HFFc6 (cell line): ENCODE results near the gene CCDC40. TPM values are rescaled to one million over a fixed set of nuclear protein-coding genes. Genes with fewer than 3 reads are reported as not detected.

ENCODE experiments used
- DNase-seq: peaks from one replicate; pipeline ENCODE4 v3.0.0-alpha.2; 2018
- H3K27ac Mint-ChIP-seq: 2 replicates; pipeline ENCODE4 v1.8.0; 2020; ENCODE audit warnings: mild to moderate bottlenecking, mixed read lengths
- H3K27me3 Mint-ChIP-seq: 2 replicates; pipeline ENCODE4 v1.8.0; 2021; ENCODE audit warnings: mild to moderate bottlenecking, moderate library complexity, mixed read lengths; ENCODE audit not compliant: insufficient read depth
- H3K36me3 Mint-ChIP-seq: 2 replicates; pipeline ENCODE4 v1.8.0; 2021; ENCODE audit warnings: low read depth, mixed read lengths
- H3K4me1 Mint-ChIP-seq: 2 replicates; pipeline ENCODE4 v1.8.0; 2020; ENCODE audit warnings: low read depth, mixed read lengths
- H3K4me3 Mint-ChIP-seq: 2 replicates; pipeline ENCODE4 v1.8.0; 2020; ENCODE audit warnings: mild to moderate bottlenecking, moderate library complexity, mixed read lengths
- H3K9me3 Mint-ChIP-seq: 2 replicates; pipeline ENCODE4 v1.8.0; 2020; ENCODE audit warnings: mild to moderate bottlenecking, mixed read lengths
- total RNA-seq, 6 experiments: library from RNA; stranded (reverse); fragmentation: NEBNext Ultra II Directional; extraction: Animal tissue kit (Norgen Biotek cat#: 25700); gene quantifications; 2 replicates in 1 of 6; 3 replicates in 5 of 6; pipeline ENCODE4 v1.2.3, GENCODE V29; 2021
- TF ChIP-seq, protein P1 (sequence below): fragments of 200-600 bp; sonication (generic); IDR thresholded peaks from 2 replicates; pipeline ENCODE4 v1.5.0; 2021; ENCODE audit warnings: antibody characterized with exemption, mild to moderate bottlenecking

The CCDC40 gene
- total RNA-seq, 6 experiments from 2014 or later = 1.7 to 3.2 (median 2.1) TPM

DNA sequence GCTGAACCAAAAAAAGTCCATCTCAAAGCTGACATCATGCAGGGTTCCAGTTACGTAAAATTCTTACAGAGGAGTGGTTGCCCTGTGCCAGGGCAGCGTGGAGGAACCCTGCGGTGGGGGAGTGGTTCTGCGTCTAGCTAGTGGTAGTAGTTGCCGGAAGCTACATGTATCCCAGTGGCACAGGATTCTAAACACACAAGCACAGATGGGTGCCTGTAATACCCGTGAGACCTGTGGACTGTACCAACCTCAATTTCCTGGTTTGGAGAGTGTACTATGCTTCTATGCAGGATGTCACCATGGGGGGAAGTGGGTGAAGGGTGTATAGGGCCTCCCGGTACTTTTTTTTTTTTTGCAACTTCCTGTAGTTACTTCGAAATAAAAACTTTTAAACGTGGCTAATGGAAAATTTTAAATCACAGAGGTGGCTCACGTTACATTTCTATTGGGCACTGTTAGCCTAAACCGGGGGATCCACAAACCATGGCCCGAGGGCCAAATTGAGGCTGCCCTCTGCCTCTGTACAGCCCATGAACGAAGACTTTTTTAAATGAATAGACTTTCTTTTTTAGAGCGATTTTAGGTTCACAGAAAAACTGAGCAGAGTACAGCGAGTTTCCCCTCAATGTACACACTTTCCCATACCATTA lies 39.3 kb upstream of the CCDC40 start:
- no peak for DNase-seq
- peaks cover 19% of the 10 kb centered on the region for H3K4me1 Mint-ChIP-seq
- no peak overlapping the region for H3K27ac Mint-ChIP-seq
- H3K27me3 Mint-ChIP-seq = no peaks in the 10 kb centered on the region; the same call in 1 of the 2 replicates
- H3K4me3 Mint-ChIP-seq = no peak overlapping the region
- TF ChIP-seq, protein P1, sequence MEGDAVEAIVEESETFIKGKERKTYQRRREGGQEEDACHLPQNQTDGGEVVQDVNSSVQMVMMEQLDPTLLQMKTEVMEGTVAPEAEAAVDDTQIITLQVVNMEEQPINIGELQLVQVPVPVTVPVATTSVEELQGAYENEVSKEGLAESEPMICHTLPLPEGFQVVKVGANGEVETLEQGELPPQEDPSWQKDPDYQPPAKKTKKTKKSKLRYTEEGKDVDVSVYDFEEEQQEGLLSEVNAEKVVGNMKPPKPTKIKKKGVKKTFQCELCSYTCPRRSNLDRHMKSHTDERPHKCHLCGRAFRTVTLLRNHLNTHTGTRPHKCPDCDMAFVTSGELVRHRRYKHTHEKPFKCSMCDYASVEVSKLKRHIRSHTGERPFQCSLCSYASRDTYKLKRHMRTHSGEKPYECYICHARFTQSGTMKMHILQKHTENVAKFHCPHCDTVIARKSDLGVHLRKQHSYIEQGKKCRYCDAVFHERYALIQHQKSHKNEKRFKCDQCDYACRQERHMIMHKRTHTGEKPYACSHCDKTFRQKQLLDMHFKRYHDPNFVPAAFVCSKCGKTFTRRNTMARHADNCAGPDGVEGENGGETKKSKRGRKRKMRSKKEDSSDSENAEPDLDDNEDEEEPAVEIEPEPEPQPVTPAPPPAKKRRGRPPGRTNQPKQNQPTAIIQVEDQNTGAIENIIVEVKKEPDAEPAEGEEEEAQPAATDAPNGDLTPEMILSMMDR = no peak
- no peaks in the 10 kb centered on the region for H3K9me3 Mint-ChIP-seq
- no peaks in the 10 kb centered on the region for H3K36me3 Mint-ChIP-seq

DNA sequence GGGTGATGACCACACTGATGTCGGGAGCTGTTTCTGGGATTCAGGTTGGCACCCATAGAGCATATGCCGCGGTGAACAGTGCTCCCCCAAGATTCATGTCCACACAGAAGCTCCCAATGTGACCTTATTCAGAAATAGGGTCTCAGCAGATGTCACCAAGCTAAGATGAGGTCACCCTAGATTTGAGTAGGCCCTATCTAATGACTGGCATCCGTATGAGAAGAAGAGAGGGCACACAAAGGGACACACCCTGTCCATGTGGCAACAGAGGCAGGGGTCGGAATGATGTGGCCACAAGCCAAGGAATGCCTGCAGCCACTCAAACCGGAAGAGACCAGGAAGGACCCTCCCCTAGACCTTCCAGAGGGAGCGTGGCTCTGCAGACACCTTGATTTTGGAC lies 36.3 kb upstream of the CCDC40 start:
- H3K4me3 Mint-ChIP-seq = no peak overlapping the region
- H3K4me1 Mint-ChIP-seq = no peaks in the 10 kb centered on the region
- no peaks in the 10 kb centered on the region for H3K9me3 Mint-ChIP-seq
- H3K27ac Mint-ChIP-seq = no peak overlapping the region
- H3K36me3 Mint-ChIP-seq = no peaks in the 10 kb centered on the region
- TF ChIP-seq, protein P1 = no peak
- no peak for DNase-seq
- no peaks in the 10 kb centered on the region for H3K27me3 Mint-ChIP-seq

DNA sequence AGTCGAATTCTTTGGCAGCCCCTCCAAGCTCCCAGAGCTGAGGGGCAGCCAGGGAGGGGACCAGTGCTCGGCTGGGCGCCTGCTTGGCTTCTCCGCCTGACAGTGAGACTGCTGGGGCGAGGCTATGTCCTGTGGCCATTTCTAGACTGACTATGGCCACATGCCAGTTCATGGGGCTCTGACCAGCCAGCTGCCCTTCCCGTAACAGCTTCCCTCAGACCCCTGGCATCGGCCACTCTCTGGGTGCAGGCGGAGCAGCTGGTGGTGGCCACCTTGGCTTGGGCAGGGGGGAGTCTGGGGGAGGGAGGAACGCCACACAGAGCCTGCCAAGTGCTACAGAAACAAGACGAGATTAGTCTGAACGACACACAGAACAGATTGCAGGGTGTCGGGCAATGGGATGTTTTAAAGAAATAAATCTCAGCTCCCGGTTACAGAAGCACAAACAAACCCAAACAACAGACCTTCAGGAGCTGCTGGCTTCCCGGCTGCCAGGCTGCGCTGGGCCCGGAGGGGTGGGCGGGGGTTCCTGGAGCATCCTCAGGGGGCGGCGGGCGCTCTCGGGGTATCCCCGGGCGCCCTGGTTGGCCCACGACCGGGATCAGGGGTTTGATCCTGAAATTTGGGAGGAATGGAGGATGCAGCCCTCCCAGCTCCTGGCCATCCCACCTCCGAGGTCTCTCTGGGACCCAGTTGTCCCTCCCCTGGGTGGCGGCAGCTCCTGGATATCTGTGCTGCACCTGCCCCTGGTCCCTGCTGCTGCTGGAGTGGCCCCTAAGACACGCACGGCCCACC lies 35.3 kb upstream of the CCDC40 start:
- Mint-ChIP-seq H3K36me3 (no peaks in the 10 kb centered on the region), H3K9me3 (no peaks in the 10 kb centered on the region), H3K27me3 (no peaks in the 10 kb centered on the region), H3K4me3 (no peak overlapping the region), H3K27ac (no peak overlapping the region), H3K4me1 (no peaks in the 10 kb centered on the region; the same call in 1 of the 2 replicates)
- no peak for DNase-seq
- TF ChIP-seq, protein P1 = no peak

DNA sequence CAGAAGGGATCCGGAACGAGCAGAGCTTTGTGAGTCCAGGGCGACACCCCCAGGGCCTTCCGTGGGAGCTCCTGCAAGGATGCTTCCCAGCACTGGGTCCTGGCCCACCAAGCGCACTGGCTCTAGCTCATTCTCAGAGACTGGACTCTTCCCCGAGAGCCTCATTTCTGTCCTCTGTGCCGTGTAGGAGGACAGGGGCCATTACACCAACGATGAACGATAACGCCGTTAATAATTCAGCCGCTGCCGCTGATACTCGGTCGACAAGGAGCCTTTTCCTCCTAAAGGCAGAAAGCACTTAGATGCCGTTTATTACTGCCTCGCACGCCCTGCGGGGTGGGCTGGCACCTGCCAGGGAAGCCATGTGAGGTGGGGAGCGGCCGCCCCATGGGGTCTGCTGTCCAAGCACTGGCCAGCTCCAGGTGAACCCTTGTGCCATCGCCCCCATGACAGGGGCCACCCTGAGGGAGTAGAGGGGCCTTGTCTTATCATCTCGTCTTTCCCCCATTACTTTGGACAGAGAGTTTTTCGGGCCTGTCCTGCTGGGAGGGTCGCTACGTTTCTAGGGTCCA lies 34.3 kb upstream of the CCDC40 start:
- H3K27ac Mint-ChIP-seq = no peak overlapping the region
- H3K36me3 Mint-ChIP-seq = no peaks in the 10 kb centered on the region
- TF ChIP-seq, protein P1 = no peak
- no peak for DNase-seq
- H3K4me1 Mint-ChIP-seq = no peaks in the 10 kb centered on the region; the same call in 1 of the 2 replicates
- H3K9me3 Mint-ChIP-seq = no peaks in the 10 kb centered on the region
- no peaks in the 10 kb centered on the region for H3K27me3 Mint-ChIP-seq
- H3K4me3 Mint-ChIP-seq = no peak overlapping the region

DNA sequence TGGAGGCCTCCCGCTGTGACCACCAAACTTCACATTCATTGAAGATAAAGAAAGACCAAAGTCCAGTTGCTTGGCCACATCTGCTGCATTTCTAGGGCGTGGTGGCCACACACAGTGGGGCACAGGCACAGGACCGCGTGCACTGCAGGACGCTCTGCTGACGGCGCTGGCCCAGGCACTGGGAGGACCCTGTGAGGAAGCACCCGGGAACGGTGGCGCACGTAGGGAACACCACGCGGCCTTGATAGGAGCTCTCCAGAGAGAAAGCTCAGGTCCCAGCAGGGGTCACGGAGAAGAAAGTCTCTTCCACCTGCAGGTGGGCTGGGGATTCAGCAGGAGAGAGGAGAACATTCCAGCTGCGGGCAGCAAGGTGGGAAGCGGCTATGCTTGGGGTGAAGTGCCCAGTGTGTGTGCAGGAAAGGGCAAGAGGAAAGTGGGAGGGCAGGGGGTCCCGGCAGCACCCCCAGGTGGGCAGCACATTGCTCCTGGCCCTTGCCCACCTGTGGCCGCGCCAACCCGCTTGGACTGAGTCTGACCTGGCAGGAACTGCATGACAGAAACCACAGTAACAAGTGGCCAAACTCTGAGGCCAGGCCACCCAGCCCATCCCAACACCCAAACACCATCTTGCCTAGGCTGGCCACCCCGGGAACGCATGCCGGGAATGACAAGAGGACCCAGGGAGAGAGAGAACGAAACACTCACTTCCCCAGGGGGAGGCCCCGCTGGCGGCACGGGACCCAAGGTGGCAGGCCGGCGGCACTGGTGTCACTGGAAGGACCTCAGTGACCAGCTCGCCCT lies 33.6 kb upstream of the CCDC40 start:
- Mint-ChIP-seq H3K9me3 (no peaks in the 10 kb centered on the region), H3K27me3 (no peaks in the 10 kb centered on the region), H3K4me1 (no peaks in the 10 kb centered on the region; the same call in 1 of the 2 replicates), H3K4me3 (no peak overlapping the region), H3K36me3 (no peaks in the 10 kb centered on the region), H3K27ac (no peak overlapping the region)
- DNase-seq = no peak
- TF ChIP-seq, protein P1 = no peak
